Activated T-cell treated with anti-CD3 and anti-CD28 coated beads for 1 hour (primary cell): Measurements from ENCODE around the gene RASAL1.

Experiments used
- DNase-seq: peaks from one replicate; pipeline ENCODE4 v3.0.0-alpha.2; 2020; ENCODE audit warnings: low read depth

RASAL1 gene

GRCh38 chr12:113058553-113058952, 77.0 kb downstream of the RASAL1 start:
- DNase-seq, result no peak

DNA sequence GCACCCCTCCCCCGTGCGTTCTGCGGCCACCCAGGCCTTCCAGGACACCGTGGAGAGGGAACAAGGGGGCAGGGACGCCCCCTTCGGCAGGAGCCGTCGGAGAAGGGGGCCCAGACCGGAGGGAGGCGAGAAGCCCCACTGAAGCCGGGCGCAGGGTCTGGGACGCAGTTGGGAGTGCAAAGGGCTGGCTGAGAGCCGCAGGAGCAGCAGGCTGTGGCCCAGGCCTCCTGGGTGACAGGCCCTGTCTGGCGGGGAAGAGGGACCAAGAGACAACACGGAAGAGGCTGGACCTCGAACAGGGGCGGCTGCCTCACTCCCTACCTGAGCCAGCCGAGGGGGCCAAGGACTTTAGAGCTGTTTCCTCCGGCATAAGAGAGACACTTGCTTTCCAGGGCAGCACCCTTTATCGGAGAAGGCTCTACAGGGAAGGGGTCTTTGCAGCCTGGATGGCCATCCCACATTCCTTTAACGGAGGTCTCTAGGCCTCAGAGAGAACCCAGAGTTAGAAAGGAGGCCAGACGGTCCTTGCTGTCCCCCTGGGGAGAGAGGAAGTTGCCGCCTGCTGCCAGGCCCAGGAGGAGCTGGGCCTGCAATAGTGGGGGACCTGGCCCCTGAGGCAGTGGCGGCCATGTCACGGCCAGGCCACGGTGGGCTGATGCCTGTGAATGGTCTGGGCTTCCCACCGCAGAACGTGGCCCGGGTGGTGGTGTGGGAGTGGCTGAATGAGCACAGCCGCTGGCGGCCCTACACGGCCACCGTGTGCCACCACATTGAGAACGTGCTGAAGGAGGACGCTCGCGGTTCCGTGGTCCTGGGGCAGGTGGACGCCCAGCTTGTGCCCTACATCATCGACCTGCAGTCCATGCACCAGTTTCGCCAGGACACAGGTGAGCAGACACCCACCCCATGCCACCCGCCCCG, 77.7 kb downstream of the RASAL1 start:
- no peak for DNase-seq

GRCh38 chr12:113056631-113057488, 78.7 kb downstream of the RASAL1 start, which contains the start of gene DTX1:
DTX1 (plus strand) TSS chr12:113056730; CDS start chr12:113058193, 1,463 bp downstream.
- DNase-seq, result peak; percentile 31

DNA sequence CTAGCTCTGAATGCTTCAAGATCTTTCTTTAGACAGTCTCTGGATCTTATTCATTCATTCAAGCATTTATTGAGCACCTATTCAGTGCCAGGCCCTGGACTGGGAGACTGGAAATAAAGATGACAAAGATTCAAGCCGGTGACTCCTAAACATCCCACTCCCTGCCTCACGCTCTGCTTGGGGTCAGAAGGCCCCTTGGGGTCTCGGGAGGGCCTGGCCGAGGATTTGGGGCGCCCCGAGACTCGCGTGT, 79.3 kb downstream of the RASAL1 start:
- no peak for DNase-seq

DNA sequence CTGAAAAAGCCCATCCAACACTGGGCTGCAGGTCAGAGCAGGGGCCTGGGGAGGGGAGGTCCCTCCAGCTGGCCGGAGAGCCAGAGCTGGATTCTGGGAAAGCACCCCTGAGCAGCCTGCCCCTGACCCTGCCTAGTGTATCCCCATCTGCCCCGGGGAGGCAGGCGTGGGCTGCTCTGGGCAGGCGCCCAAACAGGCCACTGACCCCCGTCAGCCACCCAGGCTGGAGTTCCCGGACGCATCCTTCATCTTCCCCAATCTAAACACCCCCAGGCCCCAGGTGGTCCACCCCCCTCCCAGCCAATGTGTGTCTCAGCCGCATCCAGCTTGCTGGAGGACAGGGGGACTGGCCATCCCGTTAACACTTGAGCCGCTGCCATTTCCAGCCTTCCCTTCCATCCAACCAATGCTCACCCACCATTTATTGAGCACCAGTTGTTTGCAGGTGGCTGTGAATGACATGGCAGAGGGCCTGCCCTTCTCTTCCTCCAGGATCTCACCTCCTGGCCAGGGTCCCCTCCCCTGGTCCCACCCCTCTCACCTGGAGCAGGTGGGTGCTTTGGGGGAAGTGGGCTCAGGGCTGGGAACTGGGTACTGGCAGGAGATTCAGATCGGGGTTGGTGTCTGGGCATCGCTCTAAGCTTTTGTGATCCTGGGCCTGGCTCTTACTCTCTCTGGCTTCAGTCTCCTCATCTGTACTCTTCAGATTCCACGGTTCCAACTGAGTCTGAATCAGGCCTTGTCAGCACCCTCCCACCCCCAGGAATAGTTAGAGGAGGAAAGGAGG, 79.8 kb downstream of the RASAL1 start:
- no peak for DNase-seq

GRCh38 chr12:113054948-113055486, 80.5 kb downstream of the RASAL1 start:
- no peak for DNase-seq

- DNase-seq, result no peak
These were observed 83.2 kb downstream of the RASAL1 start for GRCh38 chr12:113052326-113052725.

GRCh38 chr12:113051759-113052158, 83.8 kb downstream of the RASAL1 start:
- DNase-seq, result no peak

DNA sequence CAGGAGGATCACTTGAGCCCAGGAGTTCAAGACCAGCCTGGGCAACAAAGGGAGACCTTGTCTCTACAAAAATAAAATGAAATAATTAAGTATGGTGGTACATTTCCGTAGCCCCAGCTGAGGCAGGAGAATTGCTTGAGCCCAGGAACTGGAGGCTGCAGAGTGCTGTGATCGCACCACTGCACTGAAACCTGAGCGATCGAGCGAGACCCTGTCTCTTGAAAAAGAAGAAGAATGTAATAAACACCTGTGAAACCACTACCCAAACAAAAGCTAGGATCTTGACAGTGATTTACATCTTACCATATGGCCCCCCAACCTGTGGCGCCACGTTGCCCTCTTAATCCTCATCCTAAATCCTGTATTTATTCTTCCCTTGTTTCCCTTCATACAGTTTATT, 84.8 kb downstream of the RASAL1 start:
- no peak for DNase-seq

DNA sequence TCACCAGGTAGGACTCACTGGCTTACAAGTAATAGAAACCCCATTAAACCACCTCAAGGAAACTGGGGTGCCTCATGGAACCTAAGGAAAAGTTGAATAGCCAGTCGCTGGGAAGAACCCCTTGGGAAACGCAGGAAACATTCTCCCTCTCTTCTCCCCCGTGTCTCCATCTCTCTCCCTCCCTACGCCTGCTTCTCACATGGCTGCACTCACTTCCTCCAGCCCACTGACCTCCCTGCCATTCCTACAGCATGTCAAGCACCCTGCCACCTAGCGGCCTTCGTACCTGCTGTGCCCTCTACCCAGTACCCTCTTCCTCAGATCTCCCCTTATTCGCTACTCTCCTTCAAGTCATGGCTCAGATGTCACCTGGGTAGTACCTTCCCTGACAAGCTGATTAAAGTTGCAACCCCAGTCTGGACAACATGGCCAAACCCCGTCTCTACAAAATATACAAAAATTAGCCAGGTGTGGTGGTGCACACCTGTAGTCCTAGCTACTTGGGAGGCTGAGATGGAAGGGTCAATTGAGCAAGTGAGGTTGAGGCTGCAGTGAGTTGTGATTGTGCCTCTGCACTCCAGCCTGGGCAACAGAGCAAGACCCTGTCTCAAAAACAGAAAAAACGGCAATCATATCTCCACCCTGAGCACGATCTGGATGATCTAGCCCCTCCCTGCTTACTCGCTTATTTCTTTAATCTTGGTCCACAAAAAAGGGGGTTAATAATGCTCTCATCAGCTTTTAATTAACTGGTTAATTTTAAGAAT, 85.4 kb downstream of the RASAL1 start:
- no peak for DNase-seq
